GM12878 (cell line): ENCODE measurements around the gene SPRN. TPM values are rescaled to one million over a fixed set of nuclear protein-coding genes. Genes with fewer than 3 reads are reported as not detected.

Experiments
- BHLHE40 ChIP-seq, 2 experiments: fragments of 450-650 bp in 1 of 2; IDR thresholded peaks; 2 replicates each; pipeline ENCODE4 v1.6.1; 2011 to 2017; ENCODE audit warnings: low read depth in 2 of 2, borderline replicate concordance in 1 of 2, improper control_type of control experiment in 1 of 2, low read length in 1 of 2, mild to moderate bottlenecking in 1 of 2
- EGR1 ChIP-seq, 2 experiments: IDR thresholded peaks; 1 replicate in 1 of 2; 2 replicates in 1 of 2; pipeline ENCODE4 v1.6.1; 2011 to 2012; ENCODE audit warnings: low read depth in 2 of 2, low read length in 2 of 2, borderline replicate concordance in 1 of 2, mild to moderate bottlenecking in 1 of 2, moderate library complexity in 1 of 2
- EP300 ChIP-seq, 2 experiments: fragments of 150-350 bp in 1 of 2; IDR thresholded peaks; 2 replicates each; pipeline ENCODE4 v1.6.1; 2011 to 2012; ENCODE audit warnings: low read depth in 2 of 2, low read length in 2 of 2, borderline replicate concordance in 1 of 2, improper control_type of control experiment in 1 of 2, inconsistent platforms in 1 of 2; ENCODE audit not compliant: control insufficient read depth in 1 of 2
- HDGF ChIP-seq: fragments of 450-650 bp; IDR thresholded peaks from 2 replicates; pipeline ENCODE4 v1.6.1; 2016; ENCODE audit warnings: antibody characterized with exemption
- NFYA ChIP-seq: IDR thresholded peaks from 2 replicates; pipeline ENCODE4 v1.6.1; 2011; ENCODE audit warnings: low read depth, mild to moderate bottlenecking, low read length, improper control_type of control experiment, borderline replicate concordance
- PML ChIP-seq: IDR thresholded peaks from 2 replicates; pipeline ENCODE4 v1.6.1; 2012; ENCODE audit warnings: low read length, inconsistent platforms
- ZNF217 ChIP-seq: fragments of 450-650 bp; IDR thresholded peaks from 2 replicates; pipeline ENCODE4 v1.6.1; 2017; ENCODE audit warnings: antibody characterized with exemption, mild to moderate bottlenecking
- polyA plus RNA-seq, 11 experiments: library from polyadenylated mRNA; depleted of rRNA in 4 of 11; unstranded in 6 of 11; stranded (reverse) in 5 of 11; fragments of >200 nt; fragmentation: Nextera tagmentation in 4 of 11; fragmentation: Illumina TruSeq in 1 of 11; extraction: Ambion mirVana in 4 of 11; extraction: Trizol in 1 of 11; gene quantifications; 1 replicate in 1 of 11; 2 replicates in 10 of 11; pipeline versions ENCODE4 v1.2.1 to v1.2.3, GENCODE V29; 2011 to 2016; ENCODE audit warnings: inconsistent platforms in 2 of 11, missing spikeins in 2 of 11, low read depth in 1 of 11
- total RNA-seq, 4 experiments: library from RNA; depleted of rRNA in 3 of 4; stranded (reverse); fragments of >200 nt in 3 of 4; fragmentation: Illumina TruSeq in 1 of 4; extraction: Trizol in 1 of 4; gene quantifications; 2 replicates each; pipeline versions ENCODE4 v1.2.1 to v1.2.3, GENCODE V29; 2013 to 2021
- TF ChIP-seq, protein P1 (sequence below), 3 experiments: IDR thresholded peaks in 2 of 3; conservative IDR thresholded peaks in 1 of 3; 2 replicates each; pipeline ENCODE4 v1.5.1; 2011; ENCODE audit warnings: low read depth in 3 of 3, low read length in 3 of 3, mild to moderate bottlenecking in 3 of 3, control low read depth in 2 of 3, moderate library complexity in 2 of 3, inconsistent platforms in 1 of 3, mixed read lengths in 1 of 3; ENCODE audit not compliant: control insufficient read depth in 2 of 3, insufficient read depth in 1 of 3; ENCODE audit errors: extremely low read depth in 1 of 3
- TF ChIP-seq, protein P2 (sequence below): fragments of 450-650 bp; formaldehyde crosslinking; IDR thresholded peaks from 2 replicates; pipeline ENCODE4 v1.4.0; 2022; ENCODE audit warnings: mild to moderate bottlenecking, moderate library complexity
- TF ChIP-seq, protein P3 (sequence below): fragments of 450-650 bp; IDR thresholded peaks from 2 replicates; pipeline ENCODE4 v1.6.1; 2017; ENCODE audit warnings: borderline replicate concordance
- TF ChIP-seq, protein P4 (sequence below): fragments of 150-350 bp; IDR thresholded peaks from 2 replicates; pipeline ENCODE4 v1.6.1; 2016; ENCODE audit warnings: low read depth, low read length
- TF ChIP-seq, protein P5 (sequence below): fragments of 450-650 bp; IDR thresholded peaks from 2 replicates; pipeline ENCODE4 v1.6.1; 2016; ENCODE audit warnings: mild to moderate bottlenecking
- TF ChIP-seq, protein P6 (sequence below): fragments of 450-650 bp; IDR thresholded peaks from 2 replicates; pipeline ENCODE4 v1.6.1; 2018; ENCODE audit warnings: borderline replicate concordance, mild to moderate bottlenecking; ENCODE audit not compliant: partially characterized antibody

Gene SPRN
- total and polyA plus RNA-seq, 10 of the 15 experiments (the other 5 are each of a cell fraction or from before 2014, with no cell fraction given): 0.03 to 0.96 (median 0.46) TPM; not detected in 6

DNA sequence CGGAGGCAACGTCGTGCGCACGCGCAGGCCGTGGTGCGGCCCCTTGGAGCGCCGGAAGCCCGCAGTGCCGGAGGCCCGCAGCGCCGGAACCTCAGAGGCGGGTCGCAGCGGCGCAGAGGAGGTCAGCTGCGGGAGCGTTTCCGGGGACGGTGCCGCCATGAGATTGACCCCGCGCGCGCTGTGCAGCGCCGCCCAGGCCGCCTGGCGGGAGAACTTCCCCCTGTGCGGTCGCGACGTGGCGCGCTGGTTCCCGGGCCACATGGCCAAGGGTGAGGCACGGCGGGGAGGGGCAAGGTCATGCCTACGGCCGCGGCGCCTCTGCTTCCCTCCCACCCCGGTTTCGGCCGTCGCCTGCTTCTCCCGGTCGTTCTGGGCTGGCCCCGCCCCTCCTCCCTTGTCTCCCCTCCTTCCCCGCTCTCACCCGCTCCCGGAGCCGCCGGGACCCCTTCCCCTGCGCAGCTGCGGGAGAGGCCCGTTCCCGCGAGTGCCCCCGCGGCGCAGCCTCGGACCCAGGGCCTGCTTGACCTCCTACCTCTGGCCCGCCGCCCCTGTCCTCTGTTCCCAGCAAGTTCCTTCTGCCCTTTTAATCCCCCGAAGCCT lies 30.3 kb downstream of the SPRN start, which contains the start of gene MTG1 (continued):
- TF ChIP-seq, protein P1, sequence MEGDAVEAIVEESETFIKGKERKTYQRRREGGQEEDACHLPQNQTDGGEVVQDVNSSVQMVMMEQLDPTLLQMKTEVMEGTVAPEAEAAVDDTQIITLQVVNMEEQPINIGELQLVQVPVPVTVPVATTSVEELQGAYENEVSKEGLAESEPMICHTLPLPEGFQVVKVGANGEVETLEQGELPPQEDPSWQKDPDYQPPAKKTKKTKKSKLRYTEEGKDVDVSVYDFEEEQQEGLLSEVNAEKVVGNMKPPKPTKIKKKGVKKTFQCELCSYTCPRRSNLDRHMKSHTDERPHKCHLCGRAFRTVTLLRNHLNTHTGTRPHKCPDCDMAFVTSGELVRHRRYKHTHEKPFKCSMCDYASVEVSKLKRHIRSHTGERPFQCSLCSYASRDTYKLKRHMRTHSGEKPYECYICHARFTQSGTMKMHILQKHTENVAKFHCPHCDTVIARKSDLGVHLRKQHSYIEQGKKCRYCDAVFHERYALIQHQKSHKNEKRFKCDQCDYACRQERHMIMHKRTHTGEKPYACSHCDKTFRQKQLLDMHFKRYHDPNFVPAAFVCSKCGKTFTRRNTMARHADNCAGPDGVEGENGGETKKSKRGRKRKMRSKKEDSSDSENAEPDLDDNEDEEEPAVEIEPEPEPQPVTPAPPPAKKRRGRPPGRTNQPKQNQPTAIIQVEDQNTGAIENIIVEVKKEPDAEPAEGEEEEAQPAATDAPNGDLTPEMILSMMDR (IDR thresholded peaks at IDR 0.05 in 2 of 3, conservative IDR thresholded peaks at IDR 0.05 in 1 of 3; ENCODE audit: control insufficient read depth in 2 of 3, extremely low read depth in 1 of 3, insufficient read depth in 1 of 3, low read depth in 3 of 3, low read length in 3 of 3): peak in 1 of 3 experiments; percentile 16; a peak in 1 of 6 replicates
- TF ChIP-seq EP300 (IDR thresholded peaks at IDR 0.05; ENCODE audit: borderline replicate concordance in 1 of 2, control insufficient read depth in 1 of 2, low read depth in 2 of 2, low read length in 2 of 2): peak; percentile 13 to 33; a peak in 1 of 4 replicates
- TF ChIP-seq ZNF217: no peak
- TF ChIP-seq NFYA: no peak
- TF ChIP-seq, protein P2, sequence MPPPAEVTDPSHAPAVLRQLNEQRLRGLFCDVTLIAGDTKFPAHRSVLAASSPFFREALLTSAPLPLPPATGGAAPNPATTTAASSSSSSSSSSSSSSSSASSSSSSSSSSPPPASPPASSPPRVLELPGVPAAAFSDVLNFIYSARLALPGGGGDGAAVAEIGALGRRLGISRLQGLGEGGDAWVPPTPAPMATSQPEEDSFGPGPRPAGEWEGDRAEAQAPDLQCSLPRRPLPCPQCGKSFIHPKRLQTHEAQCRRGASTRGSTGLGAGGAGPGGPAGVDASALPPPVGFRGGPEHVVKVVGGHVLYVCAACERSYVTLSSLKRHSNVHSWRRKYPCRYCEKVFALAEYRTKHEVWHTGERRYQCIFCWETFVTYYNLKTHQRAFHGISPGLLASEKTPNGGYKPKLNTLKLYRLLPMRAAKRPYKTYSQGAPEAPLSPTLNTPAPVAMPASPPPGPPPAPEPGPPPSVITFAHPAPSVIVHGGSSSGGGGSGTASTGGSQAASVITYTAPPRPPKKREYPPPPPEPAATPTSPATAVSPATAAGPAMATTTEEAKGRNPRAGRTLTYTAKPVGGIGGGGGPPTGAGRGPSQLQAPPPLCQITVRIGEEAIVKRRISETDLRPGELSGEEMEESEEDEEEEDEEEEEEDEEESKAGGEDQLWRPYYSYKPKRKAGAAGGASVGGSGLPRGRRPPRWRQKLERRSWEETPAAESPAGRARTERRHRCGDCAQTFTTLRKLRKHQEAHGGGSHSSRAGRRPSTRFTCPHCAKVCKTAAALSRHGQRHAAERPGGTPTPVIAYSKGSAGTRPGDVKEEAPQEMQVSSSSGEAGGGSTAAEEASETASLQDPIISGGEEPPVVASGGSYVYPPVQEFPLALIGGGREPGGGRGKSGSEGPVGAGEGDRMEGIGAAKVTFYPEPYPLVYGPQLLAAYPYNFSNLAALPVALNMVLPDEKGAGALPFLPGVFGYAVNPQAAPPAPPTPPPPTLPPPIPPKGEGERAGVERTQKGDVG (CRISPR knock-in tag): no peak
- TF ChIP-seq EGR1 (IDR thresholded peaks at IDR 0.05; ENCODE audit: borderline replicate concordance in 1 of 2, low read depth in 2 of 2, low read length in 2 of 2): no peak
- TF ChIP-seq BHLHE40 (IDR thresholded peaks at IDR 0.05; ENCODE audit: borderline replicate concordance in 1 of 2, low read depth in 2 of 2, low read length in 1 of 2): peak; percentile 55 to 82
- peak; percentile 82 for TF ChIP-seq PML
- TF ChIP-seq, protein P3, sequence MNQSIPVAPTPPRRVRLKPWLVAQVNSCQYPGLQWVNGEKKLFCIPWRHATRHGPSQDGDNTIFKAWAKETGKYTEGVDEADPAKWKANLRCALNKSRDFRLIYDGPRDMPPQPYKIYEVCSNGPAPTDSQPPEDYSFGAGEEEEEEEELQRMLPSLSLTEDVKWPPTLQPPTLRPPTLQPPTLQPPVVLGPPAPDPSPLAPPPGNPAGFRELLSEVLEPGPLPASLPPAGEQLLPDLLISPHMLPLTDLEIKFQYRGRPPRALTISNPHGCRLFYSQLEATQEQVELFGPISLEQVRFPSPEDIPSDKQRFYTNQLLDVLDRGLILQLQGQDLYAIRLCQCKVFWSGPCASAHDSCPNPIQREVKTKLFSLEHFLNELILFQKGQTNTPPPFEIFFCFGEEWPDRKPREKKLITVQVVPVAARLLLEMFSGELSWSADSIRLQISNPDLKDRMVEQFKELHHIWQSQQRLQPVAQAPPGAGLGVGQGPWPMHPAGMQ: peak; percentile 67; the same call in 1 of the 2 replicates
- TF ChIP-seq, protein P4, sequence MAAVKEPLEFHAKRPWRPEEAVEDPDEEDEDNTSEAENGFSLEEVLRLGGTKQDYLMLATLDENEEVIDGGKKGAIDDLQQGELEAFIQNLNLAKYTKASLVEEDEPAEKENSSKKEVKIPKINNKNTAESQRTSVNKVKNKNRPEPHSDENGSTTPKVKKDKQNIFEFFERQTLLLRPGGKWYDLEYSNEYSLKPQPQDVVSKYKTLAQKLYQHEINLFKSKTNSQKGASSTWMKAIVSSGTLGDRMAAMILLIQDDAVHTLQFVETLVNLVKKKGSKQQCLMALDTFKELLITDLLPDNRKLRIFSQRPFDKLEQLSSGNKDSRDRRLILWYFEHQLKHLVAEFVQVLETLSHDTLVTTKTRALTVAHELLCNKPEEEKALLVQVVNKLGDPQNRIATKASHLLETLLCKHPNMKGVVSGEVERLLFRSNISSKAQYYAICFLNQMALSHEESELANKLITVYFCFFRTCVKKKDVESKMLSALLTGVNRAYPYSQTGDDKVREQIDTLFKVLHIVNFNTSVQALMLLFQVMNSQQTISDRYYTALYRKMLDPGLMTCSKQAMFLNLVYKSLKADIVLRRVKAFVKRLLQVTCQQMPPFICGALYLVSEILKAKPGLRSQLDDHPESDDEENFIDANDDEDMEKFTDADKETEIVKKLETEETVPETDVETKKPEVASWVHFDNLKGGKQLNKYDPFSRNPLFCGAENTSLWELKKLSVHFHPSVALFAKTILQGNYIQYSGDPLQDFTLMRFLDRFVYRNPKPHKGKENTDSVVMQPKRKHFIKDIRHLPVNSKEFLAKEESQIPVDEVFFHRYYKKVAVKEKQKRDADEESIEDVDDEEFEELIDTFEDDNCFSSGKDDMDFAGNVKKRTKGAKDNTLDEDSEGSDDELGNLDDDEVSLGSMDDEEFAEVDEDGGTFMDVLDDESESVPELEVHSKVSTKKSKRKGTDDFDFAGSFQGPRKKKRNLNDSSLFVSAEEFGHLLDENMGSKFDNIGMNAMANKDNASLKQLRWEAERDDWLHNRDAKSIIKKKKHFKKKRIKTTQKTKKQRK: no peak
- TF ChIP-seq HDGF: peak; percentile 79
- TF ChIP-seq, protein P5, sequence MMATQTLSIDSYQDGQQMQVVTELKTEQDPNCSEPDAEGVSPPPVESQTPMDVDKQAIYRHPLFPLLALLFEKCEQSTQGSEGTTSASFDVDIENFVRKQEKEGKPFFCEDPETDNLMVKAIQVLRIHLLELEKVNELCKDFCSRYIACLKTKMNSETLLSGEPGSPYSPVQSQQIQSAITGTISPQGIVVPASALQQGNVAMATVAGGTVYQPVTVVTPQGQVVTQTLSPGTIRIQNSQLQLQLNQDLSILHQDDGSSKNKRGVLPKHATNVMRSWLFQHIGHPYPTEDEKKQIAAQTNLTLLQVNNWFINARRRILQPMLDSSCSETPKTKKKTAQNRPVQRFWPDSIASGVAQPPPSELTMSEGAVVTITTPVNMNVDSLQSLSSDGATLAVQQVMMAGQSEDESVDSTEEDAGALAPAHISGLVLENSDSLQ: peak; percentile 45; the same call in 1 of the 2 replicates
- TF ChIP-seq, protein P6, sequence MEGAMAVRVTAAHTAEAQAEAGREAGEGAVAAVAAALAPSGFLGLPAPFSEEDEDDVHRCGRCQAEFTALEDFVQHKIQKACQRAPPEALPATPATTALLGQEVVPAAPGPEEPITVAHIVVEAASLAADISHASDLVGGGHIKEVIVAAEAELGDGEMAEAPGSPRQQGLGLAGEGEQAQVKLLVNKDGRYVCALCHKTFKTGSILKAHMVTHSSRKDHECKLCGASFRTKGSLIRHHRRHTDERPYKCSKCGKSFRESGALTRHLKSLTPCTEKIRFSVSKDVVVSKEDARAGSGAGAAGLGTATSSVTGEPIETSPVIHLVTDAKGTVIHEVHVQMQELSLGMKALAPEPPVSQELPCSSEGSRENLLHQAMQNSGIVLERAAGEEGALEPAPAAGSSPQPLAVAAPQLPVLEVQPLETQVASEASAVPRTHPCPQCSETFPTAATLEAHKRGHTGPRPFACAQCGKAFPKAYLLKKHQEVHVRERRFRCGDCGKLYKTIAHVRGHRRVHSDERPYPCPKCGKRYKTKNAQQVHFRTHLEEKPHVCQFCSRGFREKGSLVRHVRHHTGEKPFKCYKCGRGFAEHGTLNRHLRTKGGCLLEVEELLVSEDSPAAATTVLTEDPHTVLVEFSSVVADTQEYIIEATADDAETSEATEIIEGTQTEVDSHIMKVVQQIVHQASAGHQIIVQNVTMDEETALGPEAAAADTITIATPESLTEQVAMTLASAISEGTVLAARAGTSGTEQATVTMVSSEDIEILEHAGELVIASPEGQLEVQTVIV: peak; percentile 40
